Astrocyte of the spinal cord (primary cell): ENCODE measurements around the gene HMGCS2.

Experiments used
- DNase-seq: peaks from one replicate; pipeline ENCODE4 v3.0.0; 2011; ENCODE audit warnings: low read depth, low spot score
- H3K4me3 ChIP-seq: 2 replicates; pipeline ENCODE4 v1.5.1; 2011; ENCODE audit warnings: low read depth, mild to moderate bottlenecking, low read length, moderate library complexity
- in situ Hi-C: cut with HindIII; loops from 2 replicates; pipeline ENCODE4 v1.10.0; 2017; ENCODE audit warnings: low sequenced_read_pairs
- TF ChIP-seq, protein P1 (sequence below): IDR thresholded peaks from 2 replicates; pipeline ENCODE4 v1.5.1; 2012; ENCODE audit warnings: low read depth, mild to moderate bottlenecking, low read length, inconsistent platforms

The HMGCS2 gene

GRCh38 chr1:119736649-119737039 lies 32.1 kb downstream of the HMGCS2 start:
- no peak for DNase-seq
- TF ChIP-seq, protein P1, sequence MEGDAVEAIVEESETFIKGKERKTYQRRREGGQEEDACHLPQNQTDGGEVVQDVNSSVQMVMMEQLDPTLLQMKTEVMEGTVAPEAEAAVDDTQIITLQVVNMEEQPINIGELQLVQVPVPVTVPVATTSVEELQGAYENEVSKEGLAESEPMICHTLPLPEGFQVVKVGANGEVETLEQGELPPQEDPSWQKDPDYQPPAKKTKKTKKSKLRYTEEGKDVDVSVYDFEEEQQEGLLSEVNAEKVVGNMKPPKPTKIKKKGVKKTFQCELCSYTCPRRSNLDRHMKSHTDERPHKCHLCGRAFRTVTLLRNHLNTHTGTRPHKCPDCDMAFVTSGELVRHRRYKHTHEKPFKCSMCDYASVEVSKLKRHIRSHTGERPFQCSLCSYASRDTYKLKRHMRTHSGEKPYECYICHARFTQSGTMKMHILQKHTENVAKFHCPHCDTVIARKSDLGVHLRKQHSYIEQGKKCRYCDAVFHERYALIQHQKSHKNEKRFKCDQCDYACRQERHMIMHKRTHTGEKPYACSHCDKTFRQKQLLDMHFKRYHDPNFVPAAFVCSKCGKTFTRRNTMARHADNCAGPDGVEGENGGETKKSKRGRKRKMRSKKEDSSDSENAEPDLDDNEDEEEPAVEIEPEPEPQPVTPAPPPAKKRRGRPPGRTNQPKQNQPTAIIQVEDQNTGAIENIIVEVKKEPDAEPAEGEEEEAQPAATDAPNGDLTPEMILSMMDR: no peak
- in situ Hi-C loops: no loop called here
- no peak overlapping the region for H3K4me3 ChIP-seq

DNA sequence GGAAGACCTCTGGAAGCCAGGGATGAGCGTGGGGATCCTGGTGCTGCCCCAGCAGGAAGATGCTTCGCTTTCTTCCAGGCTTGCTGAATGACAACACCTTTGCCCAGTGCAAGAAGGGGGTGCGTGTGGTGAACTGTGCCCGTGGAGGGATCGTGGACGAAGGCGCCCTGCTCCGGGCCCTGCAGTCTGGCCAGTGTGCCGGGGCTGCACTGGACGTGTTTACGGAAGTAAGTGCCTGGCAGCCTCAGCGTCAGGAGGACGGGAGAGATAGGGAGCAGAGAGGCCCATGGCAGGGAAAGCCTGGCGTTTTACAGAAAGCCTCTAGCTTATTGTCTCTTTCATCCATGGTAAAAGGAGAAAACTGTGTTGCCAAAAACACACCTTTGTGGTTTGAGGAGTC lies 33.5 kb downstream of the HMGCS2 start:
- TF ChIP-seq, protein P1: no peak
- no peak for DNase-seq
- no peak overlapping the region for H3K4me3 ChIP-seq
- in situ Hi-C loops: no loop called here

- TF ChIP-seq, protein P1: no peak
- DNase-seq: no peak
- in situ Hi-C loops: no loop called here
- H3K4me3 ChIP-seq: no peak overlapping the region
Observed at GRCh38 chr1:119733754-119734153, 35.0 kb downstream of the HMGCS2 start.

GRCh38 chr1:119732465-119733168 lies 36.1 kb downstream of the HMGCS2 start:
- in situ Hi-C loops: no loop called here
- H3K4me3 ChIP-seq: no peak overlapping the region
- no peak for DNase-seq
- TF ChIP-seq, protein P1: no peak

DNA sequence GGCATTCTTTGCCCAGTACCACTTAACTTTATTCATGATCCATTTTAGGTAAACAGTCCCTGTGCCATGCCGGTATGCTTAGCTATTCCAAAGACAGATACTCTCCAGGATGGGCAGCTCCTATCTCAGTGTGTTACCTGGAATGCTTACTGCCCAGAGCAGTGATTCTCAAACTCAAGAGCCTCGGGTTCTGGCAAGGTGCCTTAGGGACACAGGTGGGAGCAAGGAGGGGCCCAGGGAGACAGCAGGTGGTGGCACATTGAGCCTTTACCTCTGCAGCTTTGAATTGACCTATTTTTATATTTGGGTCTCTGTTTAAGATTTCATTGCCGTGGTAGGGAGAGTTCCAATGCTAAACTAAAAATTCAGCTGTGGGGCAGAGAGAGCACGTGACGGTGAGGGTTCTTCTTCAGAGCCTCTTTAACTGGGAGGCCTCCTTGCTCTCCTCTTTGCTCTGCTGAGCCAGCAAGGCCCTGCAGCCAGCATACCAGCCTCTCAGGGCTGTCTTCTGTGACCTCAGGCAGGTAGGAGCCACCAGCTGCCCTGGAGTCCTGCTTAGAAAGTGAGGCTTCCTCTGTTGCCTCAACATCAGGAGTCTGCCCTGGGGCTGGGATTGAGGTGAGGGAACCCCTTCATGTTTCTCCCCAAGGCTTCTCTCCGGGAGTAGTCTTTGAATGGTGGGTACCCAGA lies 36.8 kb downstream of the HMGCS2 start:
- no peak overlapping the region for H3K4me3 ChIP-seq

DNA sequence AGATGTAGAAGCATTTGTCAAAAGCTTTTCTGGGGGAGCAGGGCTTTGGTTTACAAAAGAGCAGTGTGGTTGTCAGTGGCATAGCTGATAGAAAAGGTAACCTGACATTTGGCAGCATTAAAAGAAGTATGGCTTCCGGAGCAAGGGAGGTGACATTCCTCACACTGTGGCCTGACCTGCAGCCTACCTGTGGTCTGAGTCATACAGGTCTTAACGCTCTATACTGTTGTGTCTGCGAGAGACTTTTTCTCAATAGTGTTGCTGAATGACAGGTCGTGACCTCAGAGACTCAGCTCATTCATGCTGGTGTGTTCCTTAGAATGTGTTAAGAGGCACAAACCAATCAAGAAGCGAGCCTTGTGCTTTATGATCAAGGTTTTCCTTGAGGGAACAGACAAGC lies 37.6 kb downstream of the HMGCS2 start:
- no peak for DNase-seq
- TF ChIP-seq, protein P1: no peak
- in situ Hi-C loops: no loop called here
- H3K4me3 ChIP-seq: no peak overlapping the region

More for the DNA sequence above, 36.8 kb downstream of the HMGCS2 start:
- TF ChIP-seq, protein P1: no peak
- in situ Hi-C loops: no loop called here
- DNase-seq: no peak
